Stimulated activated CD8-positive, alpha-beta memory T cell treated with anti-CD3 and anti-CD28 coated beads, Interleukin-4, amount 100 ng/mL, for 1 hour (primary cell): ENCODE results near the gene JARID2.
"Not testable (repeated sequence)": the region's sequence is repeated elsewhere in the genome, so short reads cannot be mapped to it uniquely, and the experiment has no call there.

ENCODE experiments used
- DNase-seq, 2 donors: peaks; one replicate each; pipeline ENCODE4 v3.0.0-alpha.2; 2020; ENCODE audit warnings: low read depth in 2 of 2, low spot score in 1 of 2

JARID2 gene

GRCh38 chr6:15533379-15534026, 287.6 kb downstream of the JARID2 start:
- DNase-seq: no peak

DNA sequence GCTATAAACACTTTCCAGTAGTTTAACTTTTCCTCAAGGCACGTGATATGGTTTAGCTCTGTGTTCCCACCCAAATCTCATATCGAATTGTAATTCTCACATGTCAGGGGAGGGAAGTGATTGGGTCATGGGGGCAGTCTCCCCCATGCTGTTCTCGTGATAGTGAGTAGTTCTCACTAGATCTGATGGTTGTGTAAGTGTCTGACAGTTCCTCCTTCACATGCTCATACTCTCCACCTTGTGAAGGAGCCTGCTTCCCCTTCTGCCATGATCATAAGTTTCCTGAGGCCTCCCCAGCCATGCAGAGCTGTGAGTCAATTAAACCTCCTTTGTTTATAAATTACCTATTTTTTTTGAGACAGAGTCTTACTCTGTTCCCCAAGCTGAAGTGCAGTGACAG, 289.1 kb downstream of the JARID2 start:
- DNase-seq: no peak

GRCh38 chr6:15535495-15536197, 289.8 kb downstream of the JARID2 start:
- no peak for DNase-seq

- no peak for DNase-seq
These were observed 290.5 kb downstream of the JARID2 start for GRCh38 chr6:15536198-15536955.

DNA sequence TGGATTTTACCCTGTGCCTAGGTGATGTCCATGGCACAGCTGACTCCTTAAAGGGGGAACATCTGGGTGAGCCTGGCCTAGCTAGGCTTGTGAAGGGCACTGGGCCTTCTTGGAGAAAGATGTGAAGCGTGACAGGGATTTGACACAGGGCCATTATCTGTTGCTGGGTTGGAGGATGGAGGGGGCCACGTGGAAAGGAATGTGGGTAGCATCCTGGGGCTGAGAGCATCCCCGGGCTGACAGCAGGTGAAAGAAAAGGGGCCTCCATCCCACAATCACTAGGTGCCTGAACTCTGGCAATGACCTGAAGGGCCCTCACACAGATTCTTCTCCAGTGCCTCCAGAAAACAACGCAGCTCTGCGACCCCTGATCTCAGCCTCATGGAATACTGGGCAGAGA, 292.2 kb downstream of the JARID2 start:
- DNase-seq: no peak

DNA sequence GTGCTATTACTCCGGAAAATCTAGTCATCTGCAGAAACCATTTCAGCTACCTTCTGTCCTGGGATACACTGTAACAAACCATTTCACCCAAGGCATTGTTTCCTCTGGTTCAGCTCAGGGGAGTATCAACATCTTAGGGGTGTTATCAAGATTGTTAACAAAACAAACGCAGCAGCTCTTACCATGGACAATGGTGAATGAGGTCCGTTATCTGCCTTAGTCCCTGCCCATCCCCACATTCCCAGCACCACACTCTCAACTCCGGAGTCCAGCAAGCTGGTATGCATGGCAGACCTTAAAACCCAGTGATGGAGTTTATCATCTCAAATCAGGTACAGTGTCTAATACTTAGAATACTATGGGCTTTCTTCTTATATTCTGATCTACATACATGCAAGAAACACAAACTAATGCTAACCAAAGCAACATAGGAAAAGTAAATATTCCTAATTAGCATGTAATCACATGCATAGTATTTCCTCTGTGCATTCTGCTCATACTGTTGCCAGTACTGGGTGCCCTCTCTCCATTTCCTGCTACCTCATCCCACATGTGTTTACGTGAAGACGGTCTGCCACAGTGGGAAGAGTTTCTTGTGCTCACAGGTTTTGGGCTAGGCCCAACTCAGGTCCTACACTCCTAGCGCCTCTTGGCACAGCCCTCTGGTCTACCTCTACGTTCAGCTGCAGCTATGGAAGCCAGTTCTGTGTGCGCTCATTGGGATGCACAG, 293.1 kb downstream of the JARID2 start:
- no peak for DNase-seq

DNA sequence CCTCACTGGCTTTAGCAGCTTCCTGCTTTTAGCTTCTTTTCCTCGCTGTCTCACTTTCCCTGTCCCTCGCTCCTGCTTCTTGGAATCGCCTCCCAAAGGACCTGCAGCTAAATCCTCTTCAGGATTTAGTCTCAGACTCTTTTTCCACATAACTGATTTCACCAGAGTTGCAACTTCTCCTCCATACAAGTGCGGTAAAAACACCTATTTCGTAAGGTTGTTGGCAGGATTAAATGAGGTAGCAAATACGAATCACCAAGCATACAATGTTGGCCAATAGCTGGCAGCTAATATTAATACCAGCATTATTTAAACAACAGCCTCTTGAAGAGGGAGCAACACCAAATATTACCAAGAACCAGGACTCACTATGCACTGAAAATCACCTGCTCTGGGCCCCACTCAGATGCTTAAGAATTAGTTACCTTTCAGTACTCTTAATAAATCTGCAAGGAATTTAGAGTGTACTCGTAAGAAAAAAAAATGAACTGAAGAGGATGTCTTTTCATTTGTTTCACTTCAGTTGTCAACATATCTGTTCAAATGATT, 293.9 kb downstream of the JARID2 start:
- DNase-seq: no peak

DNA sequence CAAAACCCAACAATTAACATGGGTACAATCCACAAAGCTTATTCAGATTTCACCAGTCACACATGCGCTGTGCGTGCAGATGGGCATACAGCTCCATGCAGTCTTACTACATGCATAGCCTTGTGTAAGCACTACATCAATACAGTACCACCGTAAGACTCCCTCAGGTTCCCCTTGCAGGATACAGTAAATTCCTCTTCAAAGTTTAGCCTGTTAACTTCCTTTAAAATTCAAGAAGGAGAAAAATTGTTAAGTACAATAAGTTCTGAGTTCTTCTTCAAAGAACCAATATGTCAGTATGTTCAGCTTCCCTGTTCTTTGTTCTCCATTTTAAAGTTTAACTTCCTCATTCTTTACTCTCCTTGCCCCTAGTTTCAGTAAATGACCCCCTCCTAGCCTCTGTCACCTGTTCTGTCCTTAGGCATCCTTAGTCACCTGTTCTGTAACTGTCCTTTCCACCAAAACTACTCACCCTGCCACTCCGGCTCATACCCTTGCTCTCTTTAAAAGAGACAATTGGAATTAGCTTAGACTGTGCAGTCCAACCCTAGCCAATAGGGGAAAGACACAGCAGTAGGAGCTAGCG, 297.6 kb downstream of the JARID2 start:
- DNase-seq: not testable (repeated sequence)

DNA sequence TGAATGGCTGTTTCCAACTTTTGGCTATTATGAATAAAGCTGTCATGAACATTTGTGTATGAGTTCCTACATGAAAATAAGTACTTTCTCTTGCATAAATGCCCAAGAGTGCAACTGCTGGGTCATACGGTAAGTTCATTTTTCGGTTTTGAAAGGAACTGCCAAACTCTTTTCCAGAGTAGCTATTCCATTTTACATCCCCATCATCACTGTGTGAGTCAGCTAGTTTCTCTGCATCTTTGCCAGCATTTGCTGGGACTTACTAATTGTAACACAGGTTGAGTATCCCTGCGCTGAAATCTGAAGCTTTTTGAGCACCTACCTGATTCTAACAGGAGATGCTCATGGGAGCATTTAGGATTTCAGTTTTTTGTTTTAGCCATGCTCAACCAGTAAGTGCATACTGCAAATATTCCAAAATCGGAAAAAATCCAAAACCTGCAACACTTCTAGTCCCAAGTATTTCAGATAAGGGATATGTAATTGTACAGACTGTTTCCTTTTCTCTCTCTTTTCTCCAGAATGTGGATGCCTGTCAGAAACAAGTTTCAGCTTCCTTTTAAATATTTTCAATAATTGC, 298.5 kb downstream of the JARID2 start:
- no peak for DNase-seq

DNA sequence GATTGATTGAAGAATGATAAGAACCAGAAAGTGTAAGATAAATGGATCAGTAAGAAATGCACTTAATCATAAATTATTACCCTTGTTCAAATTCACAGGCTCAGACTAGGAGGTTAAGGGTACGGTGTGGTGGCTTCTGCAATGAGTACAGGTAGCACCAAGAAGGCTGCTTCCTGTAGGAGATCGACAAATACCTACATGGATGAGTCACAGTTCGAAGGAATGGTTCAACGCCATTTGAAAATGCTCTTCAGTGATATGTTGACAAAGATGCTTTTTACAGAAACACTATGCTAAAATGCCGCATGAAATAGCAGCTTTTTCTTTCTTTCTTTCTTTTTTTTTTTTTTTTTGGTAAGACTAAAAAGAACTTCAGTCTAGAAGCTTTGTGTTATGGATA, 300.7 kb downstream of the JARID2 start:
- DNase-seq: no peak

DNA sequence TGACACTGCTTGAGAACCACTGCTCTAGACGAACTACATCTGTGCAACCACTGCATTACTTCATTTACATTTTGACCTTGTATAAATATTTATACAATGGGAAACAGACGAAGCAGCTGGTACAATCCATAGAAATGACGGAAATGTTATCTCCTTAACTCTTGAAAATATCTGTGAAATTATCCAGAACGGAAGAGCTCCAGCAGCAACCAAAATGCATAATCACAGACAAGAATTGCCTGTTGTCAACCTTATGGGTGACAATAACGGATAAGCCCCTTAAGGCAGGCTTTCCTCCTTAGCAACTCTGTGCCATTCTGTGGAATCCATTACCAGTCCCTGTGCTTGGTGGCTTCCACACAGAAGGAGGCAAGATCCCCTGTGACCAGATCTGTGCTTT, 301.5 kb downstream of the JARID2 start:
- DNase-seq: no peak

DNA sequence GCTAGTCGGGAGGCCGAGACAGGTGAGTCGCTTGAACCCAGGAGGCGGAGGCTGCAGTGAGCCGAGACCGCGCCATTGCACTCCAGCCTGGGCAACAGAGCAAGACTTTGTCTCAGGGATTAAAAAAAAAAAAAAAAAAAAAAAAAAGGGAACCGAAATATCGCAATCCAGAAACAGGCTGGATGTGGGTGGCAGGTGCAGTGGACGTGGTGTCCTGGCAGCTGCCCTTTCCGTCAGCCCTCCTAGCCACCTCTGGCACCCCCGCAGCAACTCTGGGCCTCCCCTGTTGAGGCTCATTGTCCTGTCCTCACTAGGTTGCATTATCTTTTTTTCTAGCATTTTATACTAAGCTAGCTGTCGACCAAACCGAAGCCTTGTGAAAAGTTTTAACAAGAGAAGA, 303.5 kb downstream of the JARID2 start:
- no peak for DNase-seq

- DNase-seq: no peak
These were observed 304.8 kb downstream of the JARID2 start for GRCh38 chr6:15550546-15551123.

- DNase-seq: no peak
These were observed 305.4 kb downstream of the JARID2 start for GRCh38 chr6:15551262-15551661.

GRCh38 chr6:15551798-15552197, 305.9 kb downstream of the JARID2 start:
- DNase-seq: no peak

DNA sequence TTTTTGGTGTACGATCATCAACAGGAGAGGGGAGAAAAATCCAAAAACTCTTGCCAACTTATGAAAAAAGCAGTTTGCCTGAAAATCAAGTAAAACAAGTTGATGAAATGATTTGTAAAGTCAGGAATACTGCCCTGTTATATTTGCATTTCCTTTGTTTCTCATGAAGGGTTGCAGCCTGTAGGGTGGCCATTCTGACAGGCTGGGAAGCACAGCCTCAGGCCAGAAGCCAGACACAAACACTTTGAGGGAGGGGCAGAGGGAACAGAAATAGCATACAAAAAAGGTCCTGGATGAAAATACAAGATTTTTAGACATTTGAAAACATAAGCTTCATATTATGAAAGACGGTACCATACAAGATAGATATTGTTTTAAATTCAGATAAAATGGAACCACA, 307.2 kb downstream of the JARID2 start:
- no peak for DNase-seq

GRCh38 chr6:15553736-15554294, 307.9 kb downstream of the JARID2 start:
- no peak for DNase-seq

- no peak for DNase-seq
These were observed 308.8 kb downstream of the JARID2 start for GRCh38 chr6:15554728-15555100.

- DNase-seq: no peak
These were observed 309.5 kb downstream of the JARID2 start for GRCh38 chr6:15555101-15556038.
